ENCODE results near the gene SULT1E1. TPM values are rescaled to one million over a fixed set of nuclear protein-coding genes. Genes with fewer than 3 reads are reported as not detected.

Gene SULT1E1
- total and polyA plus RNA-seq, 2 of the 8 experiments (the other 6 are each of a cell fraction or from before 2014, with no cell fraction given), result not detected

DNA sequence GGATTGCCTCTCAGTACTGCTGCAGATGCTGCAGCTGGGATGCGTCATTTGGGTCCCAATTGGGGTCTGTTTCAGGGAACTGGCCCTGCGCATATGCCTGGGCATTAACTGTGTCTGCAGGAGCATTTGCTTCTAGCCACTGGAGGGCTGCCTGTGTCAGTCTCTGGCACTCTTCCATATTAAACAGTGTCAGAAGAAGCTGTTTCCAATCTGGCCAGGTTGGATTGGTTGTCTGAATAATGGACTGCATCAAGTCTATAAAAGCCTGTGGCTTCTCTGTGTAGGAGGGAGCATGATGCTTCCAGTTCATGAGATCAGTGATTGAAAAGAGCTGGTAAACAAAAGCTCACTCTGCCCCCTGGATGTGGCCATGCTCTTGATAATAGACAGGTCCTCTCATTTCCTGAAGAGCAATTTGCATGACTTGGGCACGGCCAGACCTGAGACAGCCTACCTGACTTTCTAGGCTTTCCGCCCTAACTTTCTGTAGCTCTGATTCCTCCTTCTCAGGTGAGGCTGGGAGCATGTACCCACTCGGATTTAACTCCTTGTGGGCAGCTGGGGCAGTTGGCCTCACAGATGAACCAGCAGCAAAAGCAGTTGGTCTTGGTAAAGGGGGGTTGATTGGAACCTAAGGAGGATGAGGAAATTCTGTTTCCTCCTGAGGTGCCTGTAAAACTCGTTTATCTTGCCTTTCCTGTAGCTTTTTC is 29.2 kb downstream of the SULT1E1 start (continued):
- TF ChIP-seq RAD21 (IDR thresholded peaks at IDR 0.05 in 1 of 2, conservative IDR thresholded peaks at IDR 0.05 in 1 of 2; ENCODE audit: low read depth in 2 of 2, low read length in 2 of 2) (no peak; a peak in 1 of 4 replicates), CTBP2 (IDR thresholded peaks at IDR 0.05; ENCODE audit: borderline replicate concordance, insufficient read depth, insufficient read length, low read length) (no peak), ATF2 (IDR thresholded peaks at IDR 0.05; ENCODE audit: low read length) (no peak), YY1 (IDR thresholded peaks at IDR 0.05; ENCODE audit: low read depth, low read length) (no peak), CHD7 (IDR thresholded peaks at IDR 0.05; ENCODE audit: insufficient replicate concordance, low read length) (no peak), EZH2 (IDR thresholded peaks at IDR 0.05; ENCODE audit: low read depth, low read length, severe bottlenecking) (no peak), POU5F1 (IDR thresholded peaks at IDR 0.05; ENCODE audit: low read depth, low read length) (no peak)
